ENCODE data around the gene TCF4.

DNA sequence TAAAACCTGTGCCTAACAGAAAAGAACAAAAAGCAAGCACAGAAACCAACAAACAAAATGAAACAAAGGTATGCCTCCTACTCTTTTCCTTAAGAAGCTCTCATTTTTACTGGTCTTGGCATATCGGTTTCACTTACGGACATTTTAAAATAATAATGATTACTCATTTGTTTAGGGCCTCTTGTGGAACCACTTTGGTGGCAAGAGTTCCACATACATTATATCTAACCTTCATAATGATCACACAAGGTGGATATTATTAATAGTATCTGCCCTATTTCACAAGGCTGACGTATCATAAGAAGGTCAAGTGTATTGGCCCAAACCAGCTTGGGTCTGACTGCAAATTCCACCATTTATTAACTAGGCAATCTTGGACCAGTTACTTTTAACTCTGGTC lies 304.7 kb downstream of the TCF4 start:
- TF ChIP-seq, protein P1, sequence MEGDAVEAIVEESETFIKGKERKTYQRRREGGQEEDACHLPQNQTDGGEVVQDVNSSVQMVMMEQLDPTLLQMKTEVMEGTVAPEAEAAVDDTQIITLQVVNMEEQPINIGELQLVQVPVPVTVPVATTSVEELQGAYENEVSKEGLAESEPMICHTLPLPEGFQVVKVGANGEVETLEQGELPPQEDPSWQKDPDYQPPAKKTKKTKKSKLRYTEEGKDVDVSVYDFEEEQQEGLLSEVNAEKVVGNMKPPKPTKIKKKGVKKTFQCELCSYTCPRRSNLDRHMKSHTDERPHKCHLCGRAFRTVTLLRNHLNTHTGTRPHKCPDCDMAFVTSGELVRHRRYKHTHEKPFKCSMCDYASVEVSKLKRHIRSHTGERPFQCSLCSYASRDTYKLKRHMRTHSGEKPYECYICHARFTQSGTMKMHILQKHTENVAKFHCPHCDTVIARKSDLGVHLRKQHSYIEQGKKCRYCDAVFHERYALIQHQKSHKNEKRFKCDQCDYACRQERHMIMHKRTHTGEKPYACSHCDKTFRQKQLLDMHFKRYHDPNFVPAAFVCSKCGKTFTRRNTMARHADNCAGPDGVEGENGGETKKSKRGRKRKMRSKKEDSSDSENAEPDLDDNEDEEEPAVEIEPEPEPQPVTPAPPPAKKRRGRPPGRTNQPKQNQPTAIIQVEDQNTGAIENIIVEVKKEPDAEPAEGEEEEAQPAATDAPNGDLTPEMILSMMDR (conservative IDR thresholded peaks at IDR 0.05; ENCODE audit: low read length), result no peak
- TF ChIP-seq EZH2phosphoT487 (IDR thresholded peaks at IDR 0.05; ENCODE audit: borderline replicate concordance), result no peak

Measured in Loucy (cell line).